Panc1 (cell line): Measurements from ENCODE around the gene PARP16.

Experiments used
- CTCF ChIP-seq: fragments of 450-650 bp; IDR thresholded peaks from 2 replicates; pipeline ENCODE4 v1.5.1; 2017; ENCODE audit warnings: mild to moderate bottlenecking
- POLR2AphosphoS5 ChIP-seq: IDR thresholded peaks from 2 replicates; pipeline ENCODE4 v1.6.1; 2012; ENCODE audit warnings: mild to moderate bottlenecking, low read depth, low read length, moderate library complexity
- SIN3A ChIP-seq: IDR thresholded peaks from 2 replicates; pipeline ENCODE4 v1.6.1; 2012; ENCODE audit warnings: low read depth, mild to moderate bottlenecking, low read length, moderate library complexity, borderline replicate concordance; ENCODE audit not compliant: insufficient read depth
- TCF7L2 ChIP-seq: IDR thresholded peaks from 2 replicates; pipeline ENCODE4 v1.6.1; 2011; ENCODE audit warnings: mild to moderate bottlenecking, low read depth, low read length, inconsistent platforms
- TF ChIP-seq, protein P1 (sequence below), 2 experiments: IDR thresholded peaks; 2 replicates each; pipeline ENCODE4 v1.6.1; 2011 to 2012; ENCODE audit warnings: low read depth in 2 of 2, control low read depth in 1 of 2, low read length in 1 of 2, mild to moderate bottlenecking in 1 of 2, moderate library complexity in 1 of 2; ENCODE audit not compliant: insufficient read depth in 1 of 2

- TF ChIP-seq CTCF (no peak), SIN3A (no peak), POLR2AphosphoS5 (no peak), TCF7L2 (no peak)
- TF ChIP-seq, protein P1, sequence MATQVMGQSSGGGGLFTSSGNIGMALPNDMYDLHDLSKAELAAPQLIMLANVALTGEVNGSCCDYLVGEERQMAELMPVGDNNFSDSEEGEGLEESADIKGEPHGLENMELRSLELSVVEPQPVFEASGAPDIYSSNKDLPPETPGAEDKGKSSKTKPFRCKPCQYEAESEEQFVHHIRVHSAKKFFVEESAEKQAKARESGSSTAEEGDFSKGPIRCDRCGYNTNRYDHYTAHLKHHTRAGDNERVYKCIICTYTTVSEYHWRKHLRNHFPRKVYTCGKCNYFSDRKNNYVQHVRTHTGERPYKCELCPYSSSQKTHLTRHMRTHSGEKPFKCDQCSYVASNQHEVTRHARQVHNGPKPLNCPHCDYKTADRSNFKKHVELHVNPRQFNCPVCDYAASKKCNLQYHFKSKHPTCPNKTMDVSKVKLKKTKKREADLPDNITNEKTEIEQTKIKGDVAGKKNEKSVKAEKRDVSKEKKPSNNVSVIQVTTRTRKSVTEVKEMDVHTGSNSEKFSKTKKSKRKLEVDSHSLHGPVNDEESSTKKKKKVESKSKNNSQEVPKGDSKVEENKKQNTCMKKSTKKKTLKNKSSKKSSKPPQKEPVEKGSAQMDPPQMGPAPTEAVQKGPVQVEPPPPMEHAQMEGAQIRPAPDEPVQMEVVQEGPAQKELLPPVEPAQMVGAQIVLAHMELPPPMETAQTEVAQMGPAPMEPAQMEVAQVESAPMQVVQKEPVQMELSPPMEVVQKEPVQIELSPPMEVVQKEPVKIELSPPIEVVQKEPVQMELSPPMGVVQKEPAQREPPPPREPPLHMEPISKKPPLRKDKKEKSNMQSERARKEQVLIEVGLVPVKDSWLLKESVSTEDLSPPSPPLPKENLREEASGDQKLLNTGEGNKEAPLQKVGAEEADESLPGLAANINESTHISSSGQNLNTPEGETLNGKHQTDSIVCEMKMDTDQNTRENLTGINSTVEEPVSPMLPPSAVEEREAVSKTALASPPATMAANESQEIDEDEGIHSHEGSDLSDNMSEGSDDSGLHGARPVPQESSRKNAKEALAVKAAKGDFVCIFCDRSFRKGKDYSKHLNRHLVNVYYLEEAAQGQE (IDR thresholded peaks at IDR 0.05; ENCODE audit: insufficient read depth in 1 of 2, low read depth in 2 of 2, low read length in 1 of 2) = no peak
Measured at GRCh38 chr15:65217526-65218482, 68.9 kb downstream of the PARP16 start.
